Measurements from ENCODE around the gene KCNMA1. TPM values are rescaled to one million over a fixed set of nuclear protein-coding genes. Genes with fewer than 3 reads are reported as not detected.

The KCNMA1 gene
- total RNA-seq, 2 donors from 2014 or later: 5.9 to 9.3 TPM

DNA sequence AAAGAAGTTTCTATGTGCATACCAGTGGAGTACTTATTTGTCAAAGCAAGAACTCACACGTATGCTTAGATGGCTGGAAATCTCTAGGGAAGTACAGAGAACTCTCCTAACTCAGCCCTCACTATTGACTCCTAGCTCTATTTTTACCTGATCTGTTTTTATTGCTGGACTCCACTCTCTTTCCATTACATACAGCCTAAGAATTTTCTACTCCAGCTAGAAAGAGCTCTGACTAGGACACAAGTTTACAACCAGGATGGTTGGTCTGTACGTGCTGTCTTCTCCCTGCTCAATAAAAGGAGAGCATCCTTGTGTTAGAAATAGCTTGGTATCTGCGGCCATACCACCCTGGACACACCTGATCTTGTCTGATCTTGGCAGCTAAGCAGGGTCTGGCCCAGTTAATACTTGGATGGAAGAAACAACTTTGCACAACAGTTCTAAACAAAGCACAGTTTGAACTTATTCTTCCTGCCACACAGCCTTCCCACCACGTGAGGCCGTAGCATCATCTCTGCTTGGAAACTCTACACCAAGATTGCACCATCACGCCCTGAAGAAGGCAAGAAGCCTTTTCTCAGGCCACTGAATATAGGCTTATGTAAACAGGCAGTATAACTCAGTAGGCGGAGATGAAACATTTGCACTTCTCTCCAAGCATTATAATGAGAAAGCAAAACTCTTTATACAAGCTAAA is 50.7 kb downstream of the KCNMA1 start:
- WGBS, 2 donors: 84 to 86% methylated on average over 7 of the region's 7 CpGs
- intact Hi-C loops (cut with DNase I): no loop called here
- Histone ChIP-seq H3K27ac (no peak overlapping the region), H3K36me3 (replicated peaks in 1 of 2; ENCODE audit: insufficient read depth in 1 of 2, low read depth in 2 of 2) (no peaks in the 10 kb centered on the region), H3K4me1 (peaks cover 29% of the 10 kb centered on the region), H3K9me3 (no peaks in the 10 kb centered on the region), H3K27me3 (no peaks in the 10 kb centered on the region), H3K4me3 (no peak overlapping the region)
- DNase-seq (no peak), ATAC-seq (no peak)
- TF ChIP-seq POLR2A (IDR thresholded peaks at IDR 0.05): no peak
- TF ChIP-seq, protein P1, sequence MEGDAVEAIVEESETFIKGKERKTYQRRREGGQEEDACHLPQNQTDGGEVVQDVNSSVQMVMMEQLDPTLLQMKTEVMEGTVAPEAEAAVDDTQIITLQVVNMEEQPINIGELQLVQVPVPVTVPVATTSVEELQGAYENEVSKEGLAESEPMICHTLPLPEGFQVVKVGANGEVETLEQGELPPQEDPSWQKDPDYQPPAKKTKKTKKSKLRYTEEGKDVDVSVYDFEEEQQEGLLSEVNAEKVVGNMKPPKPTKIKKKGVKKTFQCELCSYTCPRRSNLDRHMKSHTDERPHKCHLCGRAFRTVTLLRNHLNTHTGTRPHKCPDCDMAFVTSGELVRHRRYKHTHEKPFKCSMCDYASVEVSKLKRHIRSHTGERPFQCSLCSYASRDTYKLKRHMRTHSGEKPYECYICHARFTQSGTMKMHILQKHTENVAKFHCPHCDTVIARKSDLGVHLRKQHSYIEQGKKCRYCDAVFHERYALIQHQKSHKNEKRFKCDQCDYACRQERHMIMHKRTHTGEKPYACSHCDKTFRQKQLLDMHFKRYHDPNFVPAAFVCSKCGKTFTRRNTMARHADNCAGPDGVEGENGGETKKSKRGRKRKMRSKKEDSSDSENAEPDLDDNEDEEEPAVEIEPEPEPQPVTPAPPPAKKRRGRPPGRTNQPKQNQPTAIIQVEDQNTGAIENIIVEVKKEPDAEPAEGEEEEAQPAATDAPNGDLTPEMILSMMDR (IDR thresholded peaks at IDR 0.05): no peak

DNA sequence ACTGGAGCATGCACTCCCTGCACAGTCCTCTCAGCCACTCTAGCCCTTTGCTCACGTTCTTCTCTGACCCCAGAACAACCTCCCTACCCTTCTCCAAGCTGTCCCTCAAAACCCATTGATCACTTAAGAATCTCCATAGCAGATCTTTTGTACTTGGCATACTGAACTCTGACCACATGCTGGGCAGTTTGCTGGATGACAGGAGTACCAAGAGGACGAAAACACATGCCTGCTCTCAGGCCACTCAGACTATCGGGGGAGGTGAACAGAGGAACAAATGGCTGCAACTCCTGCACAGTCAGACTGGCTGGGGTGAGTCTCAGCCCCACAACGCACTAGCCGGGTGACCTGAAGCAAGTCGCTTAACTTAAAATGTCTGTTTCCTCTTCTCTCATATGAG is 52.7 kb downstream of the KCNMA1 start:
- no peaks in the 10 kb centered on the region for H3K27me3 ChIP-seq
- H3K9me3 ChIP-seq: no peaks in the 10 kb centered on the region
- ATAC-seq: no peak
- no peak overlapping the region for H3K4me3 ChIP-seq
- no peak for DNase-seq
- peaks cover 14% of the 10 kb centered on the region for H3K4me1 ChIP-seq
- 86 to 87% methylated on average over 6 of the region's 6 CpGs for WGBS, 2 donors
- intact Hi-C loops (cut with DNase I): no loop called here
- no peak for TF ChIP-seq POLR2A (IDR thresholded peaks at IDR 0.05)
- TF ChIP-seq, protein P1 (IDR thresholded peaks at IDR 0.05): no peak
- H3K36me3 ChIP-seq (replicated peaks in 1 of 2; ENCODE audit: insufficient read depth in 1 of 2, low read depth in 2 of 2): no peaks in the 10 kb centered on the region
- no peak overlapping the region for H3K27ac ChIP-seq

DNA sequence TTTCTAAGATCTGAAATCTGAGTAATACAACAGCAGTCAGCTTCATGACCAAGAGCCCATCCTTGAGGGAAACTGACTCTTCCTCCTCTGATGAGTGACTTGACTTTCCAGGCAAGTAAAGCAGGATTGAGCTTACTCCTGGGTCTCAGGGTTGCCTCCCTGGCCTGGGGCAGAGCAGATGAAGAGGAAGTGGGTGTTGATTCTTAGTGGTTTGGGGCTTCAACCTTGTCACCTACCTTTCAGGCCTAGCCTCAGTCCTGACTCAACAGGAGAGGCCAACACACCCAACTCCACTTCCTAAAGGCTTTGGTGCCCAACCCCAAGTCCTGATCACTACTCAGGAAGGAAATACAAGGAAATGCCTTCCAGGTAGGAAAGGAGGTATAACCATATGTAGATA is 54.1 kb downstream of the KCNMA1 start:
- Histone ChIP-seq H3K27ac (no peak overlapping the region), H3K9me3 (no peaks in the 10 kb centered on the region), H3K27me3 (no peaks in the 10 kb centered on the region), H3K4me3 (no peak overlapping the region), H3K36me3 (replicated peaks in 1 of 2; ENCODE audit: insufficient read depth in 1 of 2, low read depth in 2 of 2) (no peaks in the 10 kb centered on the region), H3K4me1 (peaks cover 9% of the 10 kb centered on the region)
- intact Hi-C loops (cut with DNase I): no loop called here
- TF ChIP-seq, protein P1 (IDR thresholded peaks at IDR 0.05): no peak
- TF ChIP-seq POLR2A (IDR thresholded peaks at IDR 0.05): no peak
- no peak for ATAC-seq
- no peak for DNase-seq

DNA sequence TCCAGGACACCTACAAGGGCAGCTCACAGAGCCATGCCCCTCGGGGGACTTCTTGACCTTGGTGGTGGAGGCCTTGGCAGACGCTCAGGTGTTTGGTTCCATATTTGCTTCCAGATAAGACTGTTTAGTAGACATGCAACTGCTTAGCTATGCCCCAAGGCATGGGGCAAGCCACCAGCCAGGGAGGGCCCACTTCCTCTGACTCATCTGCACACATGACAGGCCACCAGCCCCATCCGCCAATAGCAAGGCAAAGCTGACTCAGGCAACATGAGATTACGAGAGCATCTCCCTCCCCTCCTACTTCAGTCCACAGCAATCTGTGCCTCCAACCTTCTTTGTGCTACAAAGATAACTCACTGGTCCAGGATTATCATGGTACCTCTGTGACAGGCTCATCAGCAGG is 54.9 kb downstream of the KCNMA1 start:
- TF ChIP-seq POLR2A (IDR thresholded peaks at IDR 0.05): no peak
- TF ChIP-seq, protein P1 (IDR thresholded peaks at IDR 0.05): no peak
- Histone ChIP-seq H3K9me3 (no peaks in the 10 kb centered on the region), H3K4me3 (no peak overlapping the region), H3K27ac (no peak overlapping the region), H3K4me1 (peaks cover 9% of the 10 kb centered on the region), H3K36me3 (replicated peaks in 1 of 2; ENCODE audit: insufficient read depth in 1 of 2, low read depth in 2 of 2) (no peaks in the 10 kb centered on the region), H3K27me3 (no peaks in the 10 kb centered on the region)
- WGBS, 2 donors: 48 to 71% methylated on average over 4 of the region's 4 CpGs
- intact Hi-C loops (cut with DNase I): no loop called here
- ATAC-seq (peak; percentile 69), DNase-seq (peak; percentile 34 to 73 (median 62))

DNA sequence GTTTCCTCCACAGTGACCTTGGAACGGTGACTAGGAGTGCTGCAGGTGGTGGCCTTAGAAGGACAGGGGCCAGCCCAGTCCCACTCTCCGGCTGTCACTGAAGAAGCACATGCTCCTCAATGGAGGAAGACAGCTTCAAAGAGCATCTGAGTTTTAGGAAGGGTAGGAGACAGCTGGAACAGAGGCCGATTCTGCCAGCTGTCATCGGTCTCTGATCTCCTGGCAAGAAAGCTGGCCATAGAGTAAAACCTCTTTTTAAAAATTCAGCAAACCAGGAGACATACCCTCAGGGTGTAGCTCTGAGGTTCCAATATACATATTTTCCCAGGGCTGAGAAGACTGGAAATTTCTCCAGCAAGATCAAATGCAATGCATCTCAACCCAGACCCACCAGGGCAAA is 55.9 kb downstream of the KCNMA1 start:
- no peak for TF ChIP-seq POLR2A (IDR thresholded peaks at IDR 0.05)
- H3K27ac ChIP-seq: no peak overlapping the region
- H3K4me3 ChIP-seq: no peak overlapping the region
- DNase-seq: no peak
- no peak for ATAC-seq
- H3K9me3 ChIP-seq: no peaks in the 10 kb centered on the region
- no peaks in the 10 kb centered on the region for H3K27me3 ChIP-seq
- no peaks in the 10 kb centered on the region for H3K36me3 ChIP-seq (replicated peaks in 1 of 2; ENCODE audit: insufficient read depth in 1 of 2, low read depth in 2 of 2)
- intact Hi-C loops (cut with DNase I): no loop called here
- H3K4me1 ChIP-seq: peaks cover 9% of the 10 kb centered on the region
- WGBS, 2 donors: 72 to 77% methylated on average over 2 to 4 of the region's 4 CpGs
